Measurements from ENCODE around the gene TCEAL1.
"Not testable (repeated sequence)": the region's sequence is repeated elsewhere in the genome, so short reads cannot be mapped to it uniquely, and the experiment has no call there.

DNA sequence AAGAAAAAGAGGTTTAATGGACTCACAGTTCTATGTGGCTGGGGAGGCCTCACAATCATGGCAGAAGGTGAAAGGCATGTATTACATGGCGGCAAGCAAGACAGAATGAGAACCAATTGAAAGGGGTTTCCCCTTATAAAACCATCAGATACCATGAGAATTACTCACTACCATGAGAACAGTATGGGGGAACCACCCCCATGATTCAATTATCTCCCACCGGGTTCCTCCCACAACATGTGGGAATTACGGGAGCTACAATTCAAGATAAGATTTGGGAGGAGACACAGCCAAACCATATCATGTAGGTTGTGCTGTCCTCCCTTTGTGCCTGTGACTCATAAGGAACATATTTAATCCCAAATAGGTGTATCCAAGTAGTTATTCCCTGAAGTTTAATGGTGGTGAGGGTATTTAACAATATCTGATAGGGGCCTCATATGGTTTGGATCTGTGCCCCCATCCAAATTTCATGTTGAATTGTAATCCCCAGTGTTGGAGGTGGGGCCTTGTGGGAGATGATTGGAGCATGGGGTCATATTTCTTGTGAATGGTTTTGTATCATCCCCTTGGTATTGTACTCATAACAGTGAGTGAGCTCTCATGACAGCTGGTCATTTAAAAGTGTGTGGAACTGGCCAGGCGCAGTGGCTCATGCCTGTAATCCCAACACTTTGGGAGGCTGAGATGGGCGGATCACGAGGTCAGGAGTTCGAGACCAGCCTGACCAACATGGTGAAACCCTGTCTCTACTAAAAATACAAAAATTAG lies 26.6 kb downstream of the TCEAL1 start:
- TF ChIP-seq EZH2 (IDR thresholded peaks at IDR 0.05; ENCODE audit: borderline replicate concordance, low read length): not testable (repeated sequence)
- TF ChIP-seq, protein P1, sequence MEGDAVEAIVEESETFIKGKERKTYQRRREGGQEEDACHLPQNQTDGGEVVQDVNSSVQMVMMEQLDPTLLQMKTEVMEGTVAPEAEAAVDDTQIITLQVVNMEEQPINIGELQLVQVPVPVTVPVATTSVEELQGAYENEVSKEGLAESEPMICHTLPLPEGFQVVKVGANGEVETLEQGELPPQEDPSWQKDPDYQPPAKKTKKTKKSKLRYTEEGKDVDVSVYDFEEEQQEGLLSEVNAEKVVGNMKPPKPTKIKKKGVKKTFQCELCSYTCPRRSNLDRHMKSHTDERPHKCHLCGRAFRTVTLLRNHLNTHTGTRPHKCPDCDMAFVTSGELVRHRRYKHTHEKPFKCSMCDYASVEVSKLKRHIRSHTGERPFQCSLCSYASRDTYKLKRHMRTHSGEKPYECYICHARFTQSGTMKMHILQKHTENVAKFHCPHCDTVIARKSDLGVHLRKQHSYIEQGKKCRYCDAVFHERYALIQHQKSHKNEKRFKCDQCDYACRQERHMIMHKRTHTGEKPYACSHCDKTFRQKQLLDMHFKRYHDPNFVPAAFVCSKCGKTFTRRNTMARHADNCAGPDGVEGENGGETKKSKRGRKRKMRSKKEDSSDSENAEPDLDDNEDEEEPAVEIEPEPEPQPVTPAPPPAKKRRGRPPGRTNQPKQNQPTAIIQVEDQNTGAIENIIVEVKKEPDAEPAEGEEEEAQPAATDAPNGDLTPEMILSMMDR (IDR thresholded peaks at IDR 0.05; ENCODE audit: low read length): not testable (repeated sequence)

Measured in OCI-LY1 (cell line).